ENCODE results near the gene TMEM87B.

- TF ChIP-seq KDM1A (IDR thresholded peaks at IDR 0.05; ENCODE audit: borderline replicate concordance), result no peak
- TF ChIP-seq RAD21 (IDR thresholded peaks at IDR 0.05; ENCODE audit: insufficient read depth, low read depth, low read length), result no peak
- TF ChIP-seq ZNF384 (IDR thresholded peaks at IDR 0.05; ENCODE audit: borderline replicate concordance, low read depth, low read length), result no peak
- no peak for TF ChIP-seq ZSCAN29 (IDR thresholded peaks at IDR 0.05)
Measured at GRCh38 chr2:112074506-112074905, 19.4 kb downstream of the TMEM87B start.
